ENCODE results near the gene NOPCHAP1. TPM values are rescaled to one million over a fixed set of nuclear protein-coding genes. Genes with fewer than 3 reads are reported as not detected.
A peak's percentile ranks its signal among the peaks of the same experiment; 100 is the strongest.

NOPCHAP1 gene
- total RNA-seq, 1 experiment from 2014 or later, result 11.6 TPM

DNA sequence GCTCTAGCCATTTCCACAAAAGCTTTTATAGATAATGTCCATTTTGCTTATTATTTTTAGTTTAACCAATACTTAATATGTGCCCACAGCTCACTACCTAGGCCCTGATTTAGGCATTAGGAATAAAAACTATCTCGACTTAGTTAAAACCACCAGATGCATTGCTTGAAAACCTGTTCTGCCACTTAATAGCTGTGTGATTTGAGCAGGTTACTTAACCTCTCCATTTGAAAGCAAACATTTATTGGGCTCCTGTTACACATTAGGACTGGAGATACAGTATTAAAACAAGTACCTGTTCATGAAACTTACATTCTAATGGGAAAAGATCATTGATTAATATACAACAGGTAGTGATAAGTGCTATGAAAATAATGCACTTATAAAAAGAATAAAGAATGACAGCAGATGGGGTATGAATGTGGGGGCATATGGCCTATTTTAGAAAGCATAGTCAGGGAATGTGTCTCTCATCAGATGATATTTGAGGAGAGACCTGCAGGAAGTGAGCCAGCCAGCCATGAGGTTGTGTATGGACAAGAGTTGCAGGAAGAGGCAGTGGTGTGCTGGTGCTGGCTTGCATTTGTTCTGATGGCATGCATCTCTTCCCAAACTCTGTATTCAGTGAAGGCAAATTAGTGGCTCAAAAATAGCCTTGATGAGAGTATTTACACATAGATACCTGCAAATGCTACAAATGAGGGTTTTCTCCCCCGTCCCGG, 34.3 kb downstream of the NOPCHAP1 start:
- no peak for DNase-seq (ENCODE audit: low read depth)

DNA sequence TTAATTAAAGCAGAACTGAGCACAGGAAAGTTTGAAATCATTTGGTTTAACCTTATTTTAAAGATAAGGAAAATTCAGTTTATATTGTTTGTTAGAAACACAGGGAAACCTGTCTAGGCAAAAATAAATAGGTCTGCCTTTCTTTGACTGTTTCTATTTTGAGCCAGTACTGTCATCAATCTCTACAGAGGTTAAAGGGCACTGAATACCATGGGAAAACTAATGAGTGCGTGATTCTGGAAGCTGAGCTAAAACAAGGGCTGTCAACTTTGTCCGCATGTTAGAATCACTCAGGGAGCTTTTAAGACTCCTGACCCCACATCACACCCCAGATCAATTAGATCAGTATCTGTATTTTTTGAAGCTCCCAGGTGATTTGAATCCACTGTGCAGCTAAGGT, 38.8 kb downstream of the NOPCHAP1 start:
- no peak for DNase-seq (ENCODE audit: low read depth)

DNA sequence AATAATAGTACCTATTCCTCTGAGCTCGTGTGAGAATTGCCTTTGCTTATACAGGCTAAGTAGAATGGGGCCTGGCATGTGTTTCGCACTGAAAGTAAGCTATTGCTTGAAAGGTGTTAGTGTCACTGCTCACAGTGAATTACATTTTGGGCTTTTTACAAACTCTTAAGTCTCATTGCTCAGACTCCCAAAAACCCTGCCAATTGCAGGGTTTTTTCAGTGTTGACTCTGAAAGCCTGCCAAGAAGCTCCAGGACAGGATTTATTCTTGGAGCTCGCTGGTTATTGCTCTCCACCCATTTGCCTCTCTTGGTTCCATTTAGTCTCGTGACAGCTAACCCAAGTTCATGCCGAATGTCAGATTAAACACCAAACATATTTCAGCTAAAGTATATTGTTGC, 39.8 kb downstream of the NOPCHAP1 start:
- peak; percentile 85 for DNase-seq (ENCODE audit: low read depth)

DNA sequence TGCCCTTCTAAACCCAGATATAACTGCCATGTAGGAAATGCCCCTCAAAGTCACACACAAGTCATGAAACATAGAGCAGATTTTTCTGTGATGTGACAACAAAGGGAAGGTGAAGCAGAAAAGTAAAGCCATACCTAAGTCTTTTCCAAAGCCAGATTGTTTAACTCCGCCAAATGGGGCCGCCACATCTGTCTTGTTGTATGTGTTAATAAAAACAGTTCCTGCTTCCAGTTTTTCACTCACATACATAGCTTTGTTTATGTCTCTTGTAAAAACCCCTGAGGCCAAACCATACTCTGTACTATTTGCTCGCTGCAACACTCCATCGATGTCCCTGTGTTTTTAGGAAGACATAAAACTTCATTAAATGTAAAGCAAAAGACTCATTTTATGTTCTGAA, 40.3 kb downstream of the NOPCHAP1 start:
- DNase-seq (ENCODE audit: low read depth), result no peak

DNA sequence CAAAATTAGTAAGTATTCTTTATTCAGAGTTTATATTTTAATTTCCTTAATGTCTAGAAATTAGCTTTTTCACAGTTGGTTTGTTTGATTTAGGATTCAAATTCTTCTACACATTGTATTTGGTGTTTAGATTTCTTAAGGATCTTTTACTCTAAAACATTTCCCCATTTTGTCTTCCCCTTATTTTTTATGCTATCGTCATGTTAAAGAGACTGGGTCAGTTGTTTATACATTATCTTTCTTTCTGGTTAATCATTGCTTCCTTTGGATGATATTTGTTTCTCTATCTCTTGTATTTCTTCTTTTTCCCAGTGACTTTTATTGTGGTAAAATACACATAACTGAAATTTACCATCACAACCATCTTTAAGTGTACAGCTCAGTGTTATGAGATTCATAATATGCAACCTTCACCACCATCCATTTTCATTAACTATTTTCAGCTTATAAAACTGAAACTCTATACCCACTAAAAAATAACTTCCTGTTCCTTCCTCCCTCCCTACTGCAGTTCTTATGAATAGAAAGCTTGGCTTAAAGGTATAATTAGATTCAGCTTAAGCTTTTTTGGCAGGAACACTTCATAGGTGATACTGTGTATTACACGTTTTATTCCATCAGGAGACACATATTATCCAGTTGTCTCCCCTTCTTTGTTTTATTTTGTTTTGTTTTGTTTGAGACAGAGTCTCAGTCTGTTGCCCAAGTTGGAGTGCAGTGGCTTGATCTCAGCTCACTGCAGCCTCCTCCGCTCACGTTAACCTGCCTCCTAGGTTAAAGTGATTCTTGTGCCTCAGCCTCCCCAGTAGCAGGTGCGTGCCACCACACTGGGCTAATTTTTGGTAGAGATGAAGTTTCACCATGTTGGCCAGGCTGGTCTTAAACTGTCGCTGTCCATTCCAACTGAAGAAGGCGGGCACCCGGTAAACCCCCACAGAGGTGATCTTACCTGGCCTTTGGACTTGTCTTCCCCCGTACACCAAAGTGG, 45.0 kb downstream of the NOPCHAP1 start:
- DNase-seq (ENCODE audit: low read depth), result no peak

DNA sequence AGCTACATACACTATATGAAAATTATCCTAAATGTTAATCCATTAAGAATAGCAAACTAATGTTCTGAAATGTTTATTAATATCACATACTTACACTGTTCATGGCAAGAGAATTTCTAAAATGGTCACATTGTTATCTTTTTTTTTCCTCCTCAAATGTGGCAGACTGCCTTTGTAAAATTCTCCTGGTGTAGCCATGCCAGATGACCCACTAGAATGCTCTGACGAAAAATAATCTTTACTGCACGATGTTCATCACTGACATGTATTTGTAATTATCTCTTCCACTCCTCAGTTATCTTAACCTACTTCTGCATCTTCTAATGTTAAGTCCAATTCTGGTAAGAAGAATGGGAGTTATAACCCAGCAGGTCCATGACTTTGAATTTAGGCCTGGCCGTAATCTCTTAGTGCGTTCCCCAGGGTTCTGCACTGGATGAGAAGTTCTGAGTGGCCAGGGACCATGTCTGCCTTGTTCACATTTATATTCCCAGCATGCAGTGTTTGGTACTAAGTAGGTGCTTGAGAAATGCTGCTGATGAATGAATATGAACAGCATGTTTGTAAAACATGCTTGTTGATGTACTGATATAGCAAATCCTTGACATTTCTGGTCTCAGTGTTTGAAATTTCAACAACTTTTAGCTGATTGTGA, 46.7 kb downstream of the NOPCHAP1 start:
- DNase-seq (ENCODE audit: low read depth), result peak; percentile 43

- no peak for DNase-seq (ENCODE audit: low read depth)
Observed at GRCh38 chr12:105033851-105034250, 47.7 kb downstream of the NOPCHAP1 start.

Other genes with a start within 250 kb of the NOPCHAP1 start
- 19.0 and 21.3 TPM in 2 replicates for gene SLC41A2, start 28.0 kb upstream of the NOPCHAP1 start, total RNA-seq (2014; rRNA removed; shearing (Covaris generic))
- gene ALDH1L2, start 98.1 kb downstream of the NOPCHAP1 start, total RNA-seq (2014; rRNA removed; shearing (Covaris generic)), result 0.27 and 1.4 TPM in 2 replicates
- 37.5 and 51.9 TPM in 2 replicates for gene WASHC4, start 121.4 kb downstream of the NOPCHAP1 start, total RNA-seq (2014; rRNA removed; shearing (Covaris generic))
- 21.4 and 41.3 TPM in 2 replicates for gene APPL2, start 249.9 kb downstream of the NOPCHAP1 start, total RNA-seq (2014; rRNA removed; shearing (Covaris generic))